Measurements from ENCODE around the gene FTL.
A peak's percentile ranks its signal among the peaks of the same experiment; 100 is the strongest.

Gene FTL

GRCh38 chr19:48964205-48965039, 687 bp upstream of the FTL start:
- peak overlapping the region; percentile 80 for H3K27ac ChIP-seq (replicated peaks; ENCODE audit: low read length)
- no peak overlapping the region for H4K91ac ChIP-seq (ENCODE audit: low read depth, low read length, poor library complexity)
- H3K23ac ChIP-seq (ENCODE audit: low read depth, low read length, poor library complexity), result no peak overlapping the region
- no peak for DNase-seq (ENCODE audit: low spot score)
- peaks cover 0 to 8% of the 10 kb centered on the region in 2 donors for H3K9me3 ChIP-seq (replicated peaks in 1 of 2; ENCODE audit: control insufficient read depth in 2 of 2, insufficient read depth in 1 of 2, low read depth in 1 of 2, low read length in 2 of 2)
- H3K9ac ChIP-seq (ENCODE audit: low read depth, low read length, poor library complexity), result no peak overlapping the region
- H2BK15ac ChIP-seq (ENCODE audit: low read length), result peak overlapping the region; percentile 76
- no peak overlapping the region for H3K4me3 ChIP-seq (ENCODE audit: low read length in 2 of 2)
- H3K4me1 ChIP-seq (ENCODE audit: control insufficient read depth in 2 of 2, insufficient read depth in 1 of 2, low read depth in 1 of 2, low read length in 2 of 2), result peaks cover 17 to 23% of the 10 kb centered on the region in 2 donors
- H3K36me3 ChIP-seq (replicated peaks in 1 of 2; ENCODE audit: control insufficient read depth in 2 of 2, insufficient read depth in 2 of 2, low read length in 2 of 2), result peaks cover 16 to 48% of the 10 kb centered on the region in 2 donors
- H2BK5ac ChIP-seq (ENCODE audit: low read length), result peak overlapping the region; percentile 0
- peak overlapping the region; percentile 76 for H2AK5ac ChIP-seq (ENCODE audit: low read depth, low read length)
- peak overlapping the region; percentile 1 for H3K14ac ChIP-seq (ENCODE audit: low read length)
- H3K4ac ChIP-seq (ENCODE audit: low read length), result peak overlapping the region; percentile 69
- H3K4me2 ChIP-seq (ENCODE audit: insufficient read depth, low read length, poor library complexity, severe bottlenecking), result peak overlapping the region; percentile 40
- H3K27me3 ChIP-seq (ENCODE audit: control insufficient read depth in 3 of 3, insufficient read depth in 3 of 3, low read depth in 1 of 3, low read length in 3 of 3), result no peaks in the 10 kb centered on the region
- peaks cover 5% of the 10 kb centered on the region for H3K79me1 ChIP-seq (ENCODE audit: low read depth, low read length)
- H3K18ac ChIP-seq (ENCODE audit: low read length), result peak overlapping the region; percentile 73
- no peak overlapping the region for H4K8ac ChIP-seq (ENCODE audit: low read depth, low read length)
- no CpG with 5 or more reads among the region's 19 CpGs for WGBS, 2 donors (ENCODE audit: extremely low coverage in 2 of 2, insufficient read length in 2 of 2, insufficient replicate concordance in 1 of 2)
- peak overlapping the region; percentile 56 for H2BK120ac ChIP-seq (ENCODE audit: low read depth, low read length)
- H2BK12ac ChIP-seq (ENCODE audit: low read length), result peak overlapping the region; percentile 84
- peak overlapping the region; percentile 30 for H2AFZ ChIP-seq (ENCODE audit: low read length)

- Histone ChIP-seq H3K23ac (ENCODE audit: low read depth, low read length, poor library complexity) (peak overlapping the region; percentile 92), H3K36me3 (replicated peaks in 1 of 2; ENCODE audit: control insufficient read depth in 2 of 2, insufficient read depth in 2 of 2, low read length in 2 of 2) (peaks cover 23 to 54% of the 10 kb centered on the region in 2 donors), H2BK12ac (ENCODE audit: low read length) (no peak overlapping the region), H3K9ac (ENCODE audit: low read depth, low read length, poor library complexity) (peak overlapping the region; percentile 74), H2BK5ac (ENCODE audit: low read length) (no peak overlapping the region), H3K9me3 (replicated peaks in 1 of 2; ENCODE audit: control insufficient read depth in 2 of 2, insufficient read depth in 1 of 2, low read depth in 1 of 2, low read length in 2 of 2) (peaks cover 0 to 8% of the 10 kb centered on the region in 2 donors), H3K4me2 (ENCODE audit: insufficient read depth, low read length, poor library complexity, severe bottlenecking) (peak overlapping the region; percentile 59), H3K4me1 (ENCODE audit: control insufficient read depth in 2 of 2, insufficient read depth in 1 of 2, low read depth in 1 of 2, low read length in 2 of 2) (peaks cover 17 to 25% of the 10 kb centered on the region in 2 donors), H2BK120ac (ENCODE audit: low read depth, low read length) (no peak overlapping the region), H3K18ac (ENCODE audit: low read length) (peak overlapping the region; percentile 68), H3K4me3 (ENCODE audit: low read length in 2 of 2) (peak overlapping the region; percentile 63 to 95), H3K4ac (ENCODE audit: low read length) (no peak overlapping the region), H4K8ac (ENCODE audit: low read depth, low read length) (no peak overlapping the region), H2AK5ac (ENCODE audit: low read depth, low read length) (no peak overlapping the region), H3K27me3 (ENCODE audit: control insufficient read depth in 3 of 3, insufficient read depth in 3 of 3, low read depth in 1 of 3, low read length in 3 of 3) (no peaks in the 10 kb centered on the region), H3K14ac (ENCODE audit: low read length) (no peak overlapping the region), H2AFZ (ENCODE audit: low read length) (peak overlapping the region; percentile 77), H4K91ac (ENCODE audit: low read depth, low read length, poor library complexity) (no peak overlapping the region), H3K79me1 (ENCODE audit: low read depth, low read length) (peaks cover 3% of the 10 kb centered on the region), H2BK15ac (ENCODE audit: low read length) (no peak overlapping the region), H3K27ac (replicated peaks; ENCODE audit: low read length) (peak overlapping the region; percentile 40)
- peak; percentile 86 for DNase-seq (ENCODE audit: low spot score)
- WGBS, 2 donors (ENCODE audit: extremely low coverage in 2 of 2, insufficient read length in 2 of 2, insufficient replicate concordance in 1 of 2), result no CpG with 5 or more reads among the region's 36 CpGs
These were observed 864 bp downstream of the FTL start for GRCh38 chr19:48965806-48966540.

GRCh38 chr19:48966541-48967345, 1.6 kb downstream of the FTL start:
- no peak overlapping the region for H4K91ac ChIP-seq (ENCODE audit: low read depth, low read length, poor library complexity)
- no peak for DNase-seq (ENCODE audit: low spot score)
- no peak overlapping the region for H2BK120ac ChIP-seq (ENCODE audit: low read depth, low read length)
- no peak overlapping the region for H3K18ac ChIP-seq (ENCODE audit: low read length)
- no peak overlapping the region for H3K4ac ChIP-seq (ENCODE audit: low read length)
- H3K4me2 ChIP-seq (ENCODE audit: insufficient read depth, low read length, poor library complexity, severe bottlenecking), result peak overlapping the region; percentile 26
- no peak overlapping the region for H3K27ac ChIP-seq (replicated peaks; ENCODE audit: low read length)
- no peak overlapping the region for H4K8ac ChIP-seq (ENCODE audit: low read depth, low read length)
- WGBS, 2 donors (ENCODE audit: extremely low coverage in 2 of 2, insufficient read length in 2 of 2, insufficient replicate concordance in 1 of 2), result no CpG with 5 or more reads among the region's 10 CpGs
- H3K23ac ChIP-seq (ENCODE audit: low read depth, low read length, poor library complexity), result no peak overlapping the region
- no peak overlapping the region for H2BK15ac ChIP-seq (ENCODE audit: low read length)
- H3K9ac ChIP-seq (ENCODE audit: low read depth, low read length, poor library complexity), result no peak overlapping the region
- no peak overlapping the region for H2BK5ac ChIP-seq (ENCODE audit: low read length)
- H3K9me3 ChIP-seq (replicated peaks in 1 of 2; ENCODE audit: control insufficient read depth in 2 of 2, insufficient read depth in 1 of 2, low read depth in 1 of 2, low read length in 2 of 2), result peaks cover 0 to 8% of the 10 kb centered on the region in 2 donors
- H2AK5ac ChIP-seq (ENCODE audit: low read depth, low read length), result no peak overlapping the region
- H3K4me1 ChIP-seq (ENCODE audit: control insufficient read depth in 2 of 2, insufficient read depth in 1 of 2, low read depth in 1 of 2, low read length in 2 of 2), result peaks cover 17 to 25% of the 10 kb centered on the region in 2 donors
- H3K14ac ChIP-seq (ENCODE audit: low read length), result no peak overlapping the region
- peaks cover 3% of the 10 kb centered on the region for H3K79me1 ChIP-seq (ENCODE audit: low read depth, low read length)
- H2AFZ ChIP-seq (ENCODE audit: low read length), result no peak overlapping the region
- H3K4me3 ChIP-seq (ENCODE audit: low read length in 2 of 2), result peak overlapping the region; percentile 63 to 95
- H2BK12ac ChIP-seq (ENCODE audit: low read length), result no peak overlapping the region
- peaks cover 23 to 52% of the 10 kb centered on the region in 2 donors for H3K36me3 ChIP-seq (replicated peaks in 1 of 2; ENCODE audit: control insufficient read depth in 2 of 2, insufficient read depth in 2 of 2, low read length in 2 of 2)
- H3K27me3 ChIP-seq (ENCODE audit: control insufficient read depth in 3 of 3, insufficient read depth in 3 of 3, low read depth in 1 of 3, low read length in 3 of 3), result no peaks in the 10 kb centered on the region

All from neuronal stem cell (in vitro differentiated cells).